GM23338 (cell line): ENCODE results near the gene TMEM131L.

ENCODE experiments used
- CREB1 ChIP-seq: fragments of 250-450 bp; sonication (Bioruptor Pico); IDR thresholded peaks from 2 replicates; pipeline ENCODE4 v1.5.0; 2020; ENCODE audit warnings: low read depth, mild to moderate bottlenecking, moderate library complexity
- ETS1 ChIP-seq: IDR thresholded peaks from 2 replicates; pipeline ENCODE4 v1.6.1; 2016; ENCODE audit warnings: antibody characterized with exemption
- EZH2 ChIP-seq: fragments of 200-600 bp; sonication (generic); IDR thresholded peaks from one replicate; pipeline ENCODE4 v1.8.0; 2017; ENCODE audit warnings: antibody characterized with exemption, mild to moderate bottlenecking, low read depth; ENCODE audit not compliant: unreplicated experiment
- EZH2phosphoT487 ChIP-seq: fragments of 200-600 bp; sonication (generic); IDR thresholded peaks from one replicate; pipeline ENCODE4 v1.8.1; 2018; ENCODE audit warnings: antibody characterized with exemption; ENCODE audit not compliant: unreplicated experiment
- JUNB ChIP-seq: IDR thresholded peaks from one replicate; pipeline ENCODE4 v1.6.1; 2016; ENCODE audit warnings: antibody characterized with exemption; ENCODE audit not compliant: unreplicated experiment
- NANOG ChIP-seq: IDR thresholded peaks from 2 replicates; pipeline ENCODE4 v1.6.1; 2016; ENCODE audit warnings: antibody characterized with exemption, borderline replicate concordance
- POLR2AphosphoS5 ChIP-seq: IDR thresholded peaks from 2 replicates; pipeline ENCODE4 v1.6.1; 2016; ENCODE audit warnings: antibody characterized with exemption, low read depth
- REST ChIP-seq: IDR thresholded peaks from one replicate; pipeline ENCODE4 v1.6.1; 2018; ENCODE audit warnings: antibody characterized with exemption; ENCODE audit not compliant: unreplicated experiment
- STAT1 ChIP-seq: IDR thresholded peaks from one replicate; pipeline ENCODE4 v1.6.1; 2016; ENCODE audit warnings: antibody characterized with exemption; ENCODE audit not compliant: unreplicated experiment
- ZNF114 ChIP-seq: fragments of 250-450 bp; sonication (Bioruptor Pico); IDR thresholded peaks from 2 replicates; pipeline ENCODE4 v1.5.0; 2020; ENCODE audit warnings: mild to moderate bottlenecking, moderate library complexity
- ZNF331 ChIP-seq: fragments of 250-450 bp; sonication (Bioruptor Pico); IDR thresholded peaks from 2 replicates; pipeline ENCODE4 v1.5.0; 2020; ENCODE audit warnings: low read depth, mild to moderate bottlenecking, moderate library complexity
- ZNF462 ChIP-seq: fragments of 250-450 bp; sonication (Bioruptor Pico); IDR thresholded peaks from 2 replicates; pipeline ENCODE4 v1.5.0; 2020; ENCODE audit warnings: mild to moderate bottlenecking, moderate library complexity
- TF ChIP-seq, protein P1 (sequence below), 2 experiments: fragments of 200-600 bp in 1 of 2; sonication (generic) in 1 of 2; conservative IDR thresholded peaks; 2 replicates each; pipeline versions ENCODE4 v1.5.1 to v1.6.1; 2016 to 2017; ENCODE audit warnings: antibody characterized with exemption in 2 of 2, low read depth in 2 of 2, mild to moderate bottlenecking in 2 of 2, moderate library complexity in 1 of 2

GRCh38 chr4:153466081-153466948 lies at the start of gene TMEM131L:
- TF ChIP-seq ETS1 = no peak
- TF ChIP-seq, protein P1, sequence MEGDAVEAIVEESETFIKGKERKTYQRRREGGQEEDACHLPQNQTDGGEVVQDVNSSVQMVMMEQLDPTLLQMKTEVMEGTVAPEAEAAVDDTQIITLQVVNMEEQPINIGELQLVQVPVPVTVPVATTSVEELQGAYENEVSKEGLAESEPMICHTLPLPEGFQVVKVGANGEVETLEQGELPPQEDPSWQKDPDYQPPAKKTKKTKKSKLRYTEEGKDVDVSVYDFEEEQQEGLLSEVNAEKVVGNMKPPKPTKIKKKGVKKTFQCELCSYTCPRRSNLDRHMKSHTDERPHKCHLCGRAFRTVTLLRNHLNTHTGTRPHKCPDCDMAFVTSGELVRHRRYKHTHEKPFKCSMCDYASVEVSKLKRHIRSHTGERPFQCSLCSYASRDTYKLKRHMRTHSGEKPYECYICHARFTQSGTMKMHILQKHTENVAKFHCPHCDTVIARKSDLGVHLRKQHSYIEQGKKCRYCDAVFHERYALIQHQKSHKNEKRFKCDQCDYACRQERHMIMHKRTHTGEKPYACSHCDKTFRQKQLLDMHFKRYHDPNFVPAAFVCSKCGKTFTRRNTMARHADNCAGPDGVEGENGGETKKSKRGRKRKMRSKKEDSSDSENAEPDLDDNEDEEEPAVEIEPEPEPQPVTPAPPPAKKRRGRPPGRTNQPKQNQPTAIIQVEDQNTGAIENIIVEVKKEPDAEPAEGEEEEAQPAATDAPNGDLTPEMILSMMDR (conservative IDR thresholded peaks at IDR 0.05; ENCODE audit: low read depth in 2 of 2) = 0 out of 4 replicates have a peak, but pooled peaks of 1 of the 2 experiments have one; percentile 8
- no peak for TF ChIP-seq REST
- no peak for TF ChIP-seq EZH2
- no peak for TF ChIP-seq JUNB
- peak; percentile 83 for TF ChIP-seq POLR2AphosphoS5
- no peak for TF ChIP-seq NANOG
- TF ChIP-seq CREB1 (CRISPR knock-in tag) = no peak
- TF ChIP-seq STAT1 = no peak
- no peak for TF ChIP-seq EZH2phosphoT487
- no peak for TF ChIP-seq ZNF331 (CRISPR knock-in tag)
- no peak for TF ChIP-seq ZNF462 (CRISPR knock-in tag)
- TF ChIP-seq ZNF114 = no peak
